GM19372 (cell line): Measurements from ENCODE around the gene TRAPPC1.

Experiments
- ATAC-seq: cut with Tn5 transposase; IDR thresholded peaks from one replicate; pipeline ENCODE4 v1.9.1; 2021; ENCODE audit warnings: mild to moderate bottlenecking, low read depth, moderate library complexity; ENCODE audit not compliant: unreplicated experiment

Gene TRAPPC1

GRCh38 chr17:7882068-7882467, 49.7 kb downstream of the TRAPPC1 start:
- ATAC-seq = no peak

- no peak for ATAC-seq
Observed at GRCh38 chr17:7881276-7882054, 50.3 kb downstream of the TRAPPC1 start.
